Measurements from ENCODE around the gene NUTF2. TPM values are rescaled to one million over a fixed set of nuclear protein-coding genes. Genes with fewer than 3 reads are reported as not detected.

The NUTF2 gene
- total RNA-seq, 1 experiment from 2014 or later: 145 TPM

GRCh38 chr16:67917852-67918236 is 71.1 kb downstream of the NUTF2 start:
- Histone ChIP-seq H3K27ac (ENCODE audit: low read depth, low read length) (peak overlapping the region; percentile 17), H3K4me2 (ENCODE audit: low read length) (peak overlapping the region; percentile 64)
- no TSS peak for BruUV-seq (replicated peaks)

GRCh38 chr16:67919622-67920221 is 73.0 kb downstream of the NUTF2 start:
- ChIA-PET RAD21 (ENCODE audit: low non-redundant PET in 1 of 2, low total read pairs in 2 of 2, uncharacterized antibody in 2 of 2, unreplicated experiment in 2 of 2) (no interaction called here), CTCF (interaction anchor here (0.8 to 0.9 kb wide), 2 partner anchors 103 to 426 kb away, joined by 3 to 4 read pairs; no protein-coding TSS in a partner anchor), POLR2A (no interaction called here)
- Histone ChIP-seq H3K4me2 (ENCODE audit: low read length) (no peak overlapping the region), H3K36me3 (ENCODE audit: control insufficient read depth in 1 of 2, insufficient read depth in 2 of 2, low read length in 2 of 2) (no peaks in the 10 kb centered on the region), H3K9me2 (ENCODE audit: insufficient read depth) (no peaks in the 10 kb centered on the region), H3K4me1 (ENCODE audit: control insufficient read depth in 1 of 2, insufficient read depth in 2 of 2, low read length in 2 of 2) (peaks cover 12 to 16% of the 10 kb centered on the region in 2 experiments), H3K27me3 (ENCODE audit: insufficient read depth, low read length) (no peaks in the 10 kb centered on the region), H4K20me1 (ENCODE audit: insufficient read depth) (no peaks in the 10 kb centered on the region), H3K9me3 (ENCODE audit: control insufficient read depth in 1 of 2, insufficient read depth in 1 of 2, low read depth in 1 of 2, low read length in 2 of 2) (no peaks in the 10 kb centered on the region), H3K9ac (ENCODE audit: low read length) (no peak overlapping the region), H3K4me3 (replicated peaks in 1 of 2; ENCODE audit: low read depth in 1 of 2, low read length in 2 of 2) (no peak overlapping the region), H3K27ac (ENCODE audit: low read depth, low read length) (no peak overlapping the region), H2AFZ (ENCODE audit: low read depth, low read length, poor library complexity, severe bottlenecking) (no peak overlapping the region), H3K79me2 (ENCODE audit: insufficient read depth, low read length) (no peaks in the 10 kb centered on the region)
- no TSS peak for BruUV-seq (replicated peaks)
- intact Hi-C loops (cut with micrococcal nuclease): no loop called here
- TF ChIP-seq ZBTB33 (IDR thresholded peaks at IDR 0.05; ENCODE audit: extremely low read depth, insufficient replicate concordance, low read length) (no peak), RAD21 (IDR thresholded peaks at IDR 0.05; ENCODE audit: low read depth) (peak; percentile 35; the same call in 1 of the 2 replicates), EGR1 (IDR thresholded peaks at IDR 0.05; ENCODE audit: low read depth) (no peak)
- 0 out of 2 replicates have a peak, but pooled peaks have one; percentile 31 for ATAC-seq
- no peak for DNase-seq (ENCODE audit: low read depth, low spot score)

More at GRCh38 chr16:67917852-67918236, 71.1 kb downstream of the NUTF2 start:
- peak; percentile 45 for DNase-seq (ENCODE audit: low read depth, low spot score)
- Histone ChIP-seq H3K9me2 (ENCODE audit: insufficient read depth) (no peaks in the 10 kb centered on the region), H3K4me1 (ENCODE audit: control insufficient read depth in 1 of 2, insufficient read depth in 2 of 2, low read length in 2 of 2) (peaks cover 12 to 16% of the 10 kb centered on the region in 2 experiments), H4K20me1 (ENCODE audit: insufficient read depth) (no peaks in the 10 kb centered on the region), H3K9ac (ENCODE audit: low read length) (peak overlapping the region; percentile 36), H3K79me2 (ENCODE audit: insufficient read depth, low read length) (no peaks in the 10 kb centered on the region), H2AFZ (ENCODE audit: low read depth, low read length, poor library complexity, severe bottlenecking) (no peak overlapping the region), H3K9me3 (ENCODE audit: control insufficient read depth in 1 of 2, insufficient read depth in 1 of 2, low read depth in 1 of 2, low read length in 2 of 2) (no peaks in the 10 kb centered on the region), H3K4me3 (replicated peaks in 1 of 2; ENCODE audit: low read depth in 1 of 2, low read length in 2 of 2) (no peak overlapping the region), H3K36me3 (ENCODE audit: control insufficient read depth in 1 of 2, insufficient read depth in 2 of 2, low read length in 2 of 2) (no peaks in the 10 kb centered on the region), H3K27me3 (ENCODE audit: insufficient read depth, low read length) (no peaks in the 10 kb centered on the region)
- intact Hi-C loops (cut with micrococcal nuclease): no loop called here
- peak; percentile 92 for ATAC-seq
- ChIA-PET CTCF (interaction anchor here (0.6 to 1.0 kb wide), 3 partner anchors 35 to 123 kb away, joined by 3 read pairs; no protein-coding TSS in a partner anchor), RAD21 (ENCODE audit: low non-redundant PET in 1 of 2, low total read pairs in 2 of 2, uncharacterized antibody in 2 of 2, unreplicated experiment in 2 of 2) (interaction anchor here in 1 of 2 experiments (0.5 kb wide), 1 partner anchor 141 kb away, joined by 4 read pairs; no protein-coding TSS in a partner anchor), POLR2A (no interaction called here)
- TF ChIP-seq ELF1 (IDR thresholded peaks at IDR 0.05; ENCODE audit: borderline replicate concordance, low read depth): no peak
- TF ChIP-seq JUND (IDR thresholded peaks at IDR 0.05): peak; percentile 77
- no peak for TF ChIP-seq POLR2A (IDR thresholded peaks at IDR 0.05; ENCODE audit: borderline replicate concordance, extremely low read depth, insufficient read depth, insufficient read length)
- TF ChIP-seq SIN3A (IDR thresholded peaks at IDR 0.05; ENCODE audit: low read depth): no peak
- 0 out of 2 replicates have a peak, but pooled peaks have one; percentile 23 for TF ChIP-seq MAX (IDR thresholded peaks at IDR 0.05)
- peak; percentile 70 for TF ChIP-seq FOSL1 (IDR thresholded peaks at IDR 0.05; ENCODE audit: low read depth)
- TF ChIP-seq ATF3 (IDR thresholded peaks at IDR 0.05): no peak
